Measurements from ENCODE around the gene RC3H1. TPM values are rescaled to one million over a fixed set of nuclear protein-coding genes. Genes with fewer than 3 reads are reported as not detected.
"Not testable (repeated sequence)": the region's sequence is repeated elsewhere in the genome, so short reads cannot be mapped to it uniquely, and the experiment has no call there.

The RC3H1 gene
- polyA plus RNA-seq, 3 donors = 11.9 to 13.3 (median 13.1) TPM

GRCh38 chr1:174031099-174031498, 8.9 kb upstream of the RC3H1 start:
- no peak for DNase-seq (ENCODE audit: low read depth in 3 of 3, low spot score in 2 of 3)

GRCh38 chr1:174028495-174028894, 6.3 kb upstream of the RC3H1 start:
- DNase-seq (ENCODE audit: low read depth in 3 of 3, low spot score in 2 of 3) = no peak

- DNase-seq (ENCODE audit: low read depth in 3 of 3, low spot score in 2 of 3) = peak; percentile 21 to 41 (median 23)
These were observed 1.3 kb upstream of the RC3H1 start for GRCh38 chr1:174023440-174023839.

- DNase-seq (ENCODE audit: low read depth in 3 of 3, low spot score in 2 of 3) = no peak
These were observed 770 bp upstream of the RC3H1 start for GRCh38 chr1:174022976-174023277.

- peak; percentile 34 to 58 (median 40) for DNase-seq (ENCODE audit: low read depth in 3 of 3, low spot score in 2 of 3)
These were observed 522 bp downstream of the RC3H1 start for GRCh38 chr1:174021591-174022079.

- no peak for DNase-seq (ENCODE audit: low read depth in 3 of 3, low spot score in 2 of 3)
These were observed 3.6 kb downstream of the RC3H1 start for GRCh38 chr1:174018565-174018964.

GRCh38 chr1:174017231-174017970, 4.8 kb downstream of the RC3H1 start:
- DNase-seq (ENCODE audit: low read depth in 3 of 3, low spot score in 2 of 3) = no peak

GRCh38 chr1:174013864-174014418, 8.2 kb downstream of the RC3H1 start:
- DNase-seq (ENCODE audit: low read depth in 3 of 3, low spot score in 2 of 3) = no peak

GRCh38 chr1:174008979-174009378, 13.2 kb downstream of the RC3H1 start:
- no peak for DNase-seq (ENCODE audit: low read depth in 3 of 3, low spot score in 2 of 3)

- no peak for DNase-seq (ENCODE audit: low read depth in 3 of 3, low spot score in 2 of 3)
These were observed 13.9 kb downstream of the RC3H1 start for GRCh38 chr1:174008269-174008668.

GRCh38 chr1:174007851-174008250, 14.3 kb downstream of the RC3H1 start:
- DNase-seq (ENCODE audit: low read depth in 3 of 3, low spot score in 2 of 3) = no peak

GRCh38 chr1:174005032-174005431, 17.1 kb downstream of the RC3H1 start:
- DNase-seq (ENCODE audit: low read depth in 3 of 3, low spot score in 2 of 3) = no peak

- DNase-seq (ENCODE audit: low read depth in 3 of 3, low spot score in 2 of 3) = no peak
These were observed 18.3 kb downstream of the RC3H1 start for GRCh38 chr1:174003867-174004266.

- DNase-seq (ENCODE audit: low read depth in 3 of 3, low spot score in 2 of 3) = no peak
These were observed 20.6 kb downstream of the RC3H1 start for GRCh38 chr1:174001573-174001972.

GRCh38 chr1:174000371-174000770, 21.8 kb downstream of the RC3H1 start:
- no peak for DNase-seq (ENCODE audit: low read depth in 3 of 3, low spot score in 2 of 3)

- no peak for DNase-seq (ENCODE audit: low read depth in 3 of 3, low spot score in 2 of 3)
These were observed 24.4 kb downstream of the RC3H1 start for GRCh38 chr1:173997791-173998190.

- no peak for DNase-seq (ENCODE audit: low read depth in 3 of 3, low spot score in 2 of 3)
These were observed 25.2 kb downstream of the RC3H1 start for GRCh38 chr1:173996995-173997394.

- DNase-seq (ENCODE audit: low read depth in 3 of 3, low spot score in 2 of 3) = no peak
These were observed 26.7 kb downstream of the RC3H1 start for GRCh38 chr1:173995475-173995874.

- not testable (repeated sequence) for DNase-seq (ENCODE audit: low read depth in 3 of 3, low spot score in 2 of 3)
These were observed 28.2 kb downstream of the RC3H1 start for GRCh38 chr1:173993948-173994347.

GRCh38 chr1:173988068-173988467, 34.1 kb downstream of the RC3H1 start:
- DNase-seq (ENCODE audit: low read depth in 3 of 3, low spot score in 2 of 3) = no peak

GRCh38 chr1:173986951-173987350, 35.2 kb downstream of the RC3H1 start:
- no peak for DNase-seq (ENCODE audit: low read depth in 3 of 3, low spot score in 2 of 3)

- DNase-seq (ENCODE audit: low read depth in 3 of 3, low spot score in 2 of 3) = no peak
These were observed 51.9 kb downstream of the RC3H1 start for GRCh38 chr1:173970252-173970651.

Measured in right renal cortex interstitium (tissue), 3 donors.